ENCODE results near the gene CACNA2D4. TPM values are rescaled to one million over a fixed set of nuclear protein-coding genes. Genes with fewer than 3 reads are reported as not detected.

Gene CACNA2D4
- total RNA-seq, 1 experiment from 2014 or later = 0.03 TPM

- Histone ChIP-seq H3K36me3 (replicated peaks; ENCODE audit: control insufficient read depth, insufficient read depth, low read length) (no peaks in the 10 kb centered on the region), H3K4me3 (ENCODE audit: insufficient read depth, low read depth, low read length) (no peak overlapping the region), H3K27me3 (ENCODE audit: control insufficient read depth, insufficient read depth, low read length) (no peaks in the 10 kb centered on the region)
- peak; percentile 27 for DNase-seq
Measured at GRCh38 chr12:1845886-1846285, 72.6 kb downstream of the CACNA2D4 start.

DNA sequence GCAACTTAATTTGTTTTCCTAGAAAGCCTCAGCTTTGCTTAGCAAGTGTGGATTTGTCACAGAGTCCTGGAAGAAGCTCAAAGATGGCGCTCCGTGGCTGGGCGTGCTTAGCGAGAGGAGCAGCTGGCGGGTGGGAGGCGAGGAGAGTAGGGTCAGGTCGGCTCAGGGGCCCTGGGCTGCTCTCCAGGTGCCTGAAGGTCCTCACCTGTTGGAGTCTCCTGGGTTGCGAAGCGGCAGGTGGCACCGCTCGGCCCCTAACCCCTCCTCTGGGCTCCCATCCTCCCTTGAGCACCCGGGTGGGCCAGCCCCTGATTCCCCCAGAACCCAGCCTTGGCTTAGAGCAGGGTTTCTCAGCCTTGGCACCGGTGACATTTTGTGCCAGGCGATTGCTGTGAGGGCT lies 73.0 kb downstream of the CACNA2D4 start:
- H3K36me3 ChIP-seq (replicated peaks; ENCODE audit: control insufficient read depth, insufficient read depth, low read length) = no peaks in the 10 kb centered on the region
- H3K4me3 ChIP-seq (ENCODE audit: insufficient read depth, low read depth, low read length) = no peak overlapping the region
- peak; percentile 41 for DNase-seq
- no peaks in the 10 kb centered on the region for H3K27me3 ChIP-seq (ENCODE audit: control insufficient read depth, insufficient read depth, low read length)

DNA sequence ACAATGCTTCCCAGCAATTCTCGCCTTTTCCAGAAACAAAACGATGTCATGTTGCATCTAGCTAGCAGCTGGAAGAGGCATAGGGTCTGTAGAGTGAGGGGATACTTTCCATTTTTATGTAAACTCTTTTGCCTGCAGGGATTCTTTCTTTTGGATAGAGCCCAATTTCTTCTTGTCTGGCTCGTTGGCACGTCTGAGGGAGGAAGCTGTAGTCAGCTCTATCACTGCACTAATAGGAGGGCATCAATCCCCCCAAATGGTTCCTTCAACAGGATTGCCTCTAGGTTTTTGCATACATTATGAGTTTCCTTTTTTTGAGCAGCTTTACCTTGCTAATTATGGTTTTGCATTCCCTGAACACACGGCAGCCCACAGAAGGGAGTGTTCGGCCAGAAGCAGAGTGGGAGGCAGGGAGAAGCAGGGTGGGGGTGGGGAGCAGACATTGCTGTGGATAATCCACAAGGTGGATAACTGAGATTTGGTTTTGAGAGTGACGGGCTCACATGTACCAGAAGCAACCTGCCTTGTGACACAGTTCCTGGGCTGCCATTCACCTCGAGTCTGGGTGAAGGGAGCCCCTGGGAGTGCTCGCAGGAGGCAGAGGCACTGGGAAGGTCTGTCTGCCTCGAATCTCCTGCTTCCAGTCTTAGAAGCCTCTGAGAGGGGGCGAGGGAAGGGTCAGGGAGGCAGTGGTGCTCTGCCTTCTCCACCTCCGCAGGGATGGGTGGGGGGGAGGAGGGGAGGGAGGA lies 73.6 kb downstream of the CACNA2D4 start:
- Histone ChIP-seq H3K36me3 (replicated peaks; ENCODE audit: control insufficient read depth, insufficient read depth, low read length) (no peaks in the 10 kb centered on the region), H3K4me3 (ENCODE audit: insufficient read depth, low read depth, low read length) (no peak overlapping the region), H3K27me3 (ENCODE audit: control insufficient read depth, insufficient read depth, low read length) (no peaks in the 10 kb centered on the region)
- peak; percentile 56 for DNase-seq

GRCh38 chr12:1844223-1844622 lies 74.2 kb downstream of the CACNA2D4 start:
- Histone ChIP-seq H3K4me3 (ENCODE audit: insufficient read depth, low read depth, low read length) (no peak overlapping the region), H3K36me3 (replicated peaks; ENCODE audit: control insufficient read depth, insufficient read depth, low read length) (no peaks in the 10 kb centered on the region), H3K27me3 (ENCODE audit: control insufficient read depth, insufficient read depth, low read length) (no peaks in the 10 kb centered on the region)
- peak; percentile 68 for DNase-seq

DNA sequence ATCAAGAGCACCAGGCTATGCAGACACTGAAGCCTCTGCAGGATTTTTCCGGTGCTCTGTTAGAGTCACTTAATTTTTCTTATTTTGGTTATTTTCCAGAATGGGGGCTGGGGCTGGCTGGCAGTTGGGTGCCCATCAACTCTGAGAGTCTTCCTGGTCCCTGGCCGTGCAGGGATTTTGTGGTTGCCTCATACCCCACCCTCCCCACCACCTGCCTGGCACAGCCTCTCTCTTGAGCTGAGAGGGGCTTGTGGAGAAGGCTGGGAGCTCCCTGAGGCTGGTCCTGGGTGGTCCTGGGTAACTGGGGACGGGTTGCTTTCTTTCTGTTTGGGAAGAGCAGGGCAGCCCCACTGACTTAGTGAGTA lies 74.8 kb downstream of the CACNA2D4 start:
- DNase-seq = peak; percentile 47
- no peaks in the 10 kb centered on the region for H3K27me3 ChIP-seq (ENCODE audit: control insufficient read depth, insufficient read depth, low read length)
- H3K36me3 ChIP-seq (replicated peaks; ENCODE audit: control insufficient read depth, insufficient read depth, low read length) = no peaks in the 10 kb centered on the region
- H3K4me3 ChIP-seq (ENCODE audit: insufficient read depth, low read depth, low read length) = no peak overlapping the region

DNA sequence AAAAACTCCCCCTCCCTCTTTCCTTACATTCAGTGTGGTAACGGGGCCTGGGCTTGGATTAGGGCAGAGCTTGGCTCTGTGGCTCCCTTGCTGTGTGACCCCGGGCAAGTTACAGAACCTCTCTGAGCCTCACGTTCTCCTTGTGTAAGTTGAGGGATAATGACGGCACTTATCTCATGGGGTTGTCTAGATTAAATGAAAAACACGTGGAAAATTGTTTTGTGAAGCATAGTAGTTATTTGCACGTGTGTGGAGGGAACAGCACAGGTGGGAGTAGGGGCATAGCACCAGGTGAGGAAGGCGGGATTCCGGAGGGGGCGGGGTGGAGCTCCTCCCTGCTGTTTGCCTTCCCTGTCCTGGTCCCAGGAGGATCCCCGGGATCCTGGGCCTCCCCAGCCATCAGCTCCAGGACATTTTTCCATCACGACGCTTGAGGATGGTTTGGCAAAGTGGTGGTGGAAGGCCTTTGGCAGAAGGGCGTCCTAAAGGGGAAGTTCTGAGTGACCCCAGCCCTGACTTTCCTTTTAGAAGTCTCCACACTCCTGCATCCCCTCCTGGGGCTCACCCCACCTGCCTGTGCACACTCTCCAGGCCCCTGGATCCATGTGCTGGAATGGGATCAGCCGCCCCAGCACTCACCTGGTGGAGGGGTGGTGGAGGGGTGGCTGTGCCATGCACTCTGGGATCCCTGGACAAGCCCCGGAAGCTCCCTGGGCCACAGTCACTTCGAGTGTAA lies 75.4 kb downstream of the CACNA2D4 start:
- Histone ChIP-seq H3K4me3 (ENCODE audit: insufficient read depth, low read depth, low read length) (no peak overlapping the region), H3K36me3 (replicated peaks; ENCODE audit: control insufficient read depth, insufficient read depth, low read length) (no peaks in the 10 kb centered on the region), H3K27me3 (ENCODE audit: control insufficient read depth, insufficient read depth, low read length) (no peaks in the 10 kb centered on the region)
- peak; percentile 73 for DNase-seq

DNA sequence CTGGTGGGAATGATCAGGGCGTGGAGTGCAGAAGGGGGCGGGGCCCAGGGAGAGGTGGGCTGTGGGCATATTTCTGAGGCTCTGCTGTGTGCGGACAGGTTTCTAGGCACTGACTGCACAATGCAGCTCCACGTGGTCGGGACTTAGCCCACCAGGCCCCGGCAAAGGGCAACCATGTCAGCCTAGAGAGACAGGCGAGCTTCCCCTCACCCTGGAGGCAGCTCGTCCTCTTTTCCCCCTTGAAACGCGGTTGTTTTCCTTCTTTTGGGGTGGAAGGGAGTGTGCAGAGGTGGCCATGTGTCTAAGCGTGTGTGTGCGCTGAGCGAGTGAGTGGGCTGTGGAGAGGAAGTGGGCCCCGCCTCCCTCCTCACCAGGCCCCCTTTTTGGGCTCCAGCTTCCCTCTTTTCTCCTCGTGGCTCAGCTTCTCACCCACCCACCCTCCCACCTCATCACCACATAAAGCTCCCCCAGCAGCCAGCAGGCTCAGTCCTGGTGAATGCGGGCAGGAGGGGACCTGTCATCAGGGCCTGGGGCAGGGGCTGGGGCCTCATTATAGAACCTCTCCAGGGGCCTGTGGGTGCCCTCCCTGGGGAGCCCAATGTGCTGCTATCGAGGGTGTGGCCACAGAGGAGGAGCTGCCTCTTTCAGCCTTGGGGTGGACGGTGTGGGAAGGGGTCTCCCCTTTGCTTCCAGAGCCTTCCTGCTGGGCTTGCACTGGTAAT lies 76.1 kb downstream of the CACNA2D4 start:
- Histone ChIP-seq H3K36me3 (replicated peaks; ENCODE audit: control insufficient read depth, insufficient read depth, low read length) (no peaks in the 10 kb centered on the region), H3K27me3 (ENCODE audit: control insufficient read depth, insufficient read depth, low read length) (no peaks in the 10 kb centered on the region), H3K4me3 (ENCODE audit: insufficient read depth, low read depth, low read length) (no peak overlapping the region)
- DNase-seq = peak; percentile 53

- H3K27me3 ChIP-seq (ENCODE audit: control insufficient read depth, insufficient read depth, low read length) = no peaks in the 10 kb centered on the region
- no peaks in the 10 kb centered on the region for H3K36me3 ChIP-seq (replicated peaks; ENCODE audit: control insufficient read depth, insufficient read depth, low read length)
- no peak for DNase-seq
- H3K4me3 ChIP-seq (ENCODE audit: insufficient read depth, low read depth, low read length) = no peak overlapping the region
Measured at GRCh38 chr12:1841586-1842182, 76.8 kb downstream of the CACNA2D4 start.

DNA sequence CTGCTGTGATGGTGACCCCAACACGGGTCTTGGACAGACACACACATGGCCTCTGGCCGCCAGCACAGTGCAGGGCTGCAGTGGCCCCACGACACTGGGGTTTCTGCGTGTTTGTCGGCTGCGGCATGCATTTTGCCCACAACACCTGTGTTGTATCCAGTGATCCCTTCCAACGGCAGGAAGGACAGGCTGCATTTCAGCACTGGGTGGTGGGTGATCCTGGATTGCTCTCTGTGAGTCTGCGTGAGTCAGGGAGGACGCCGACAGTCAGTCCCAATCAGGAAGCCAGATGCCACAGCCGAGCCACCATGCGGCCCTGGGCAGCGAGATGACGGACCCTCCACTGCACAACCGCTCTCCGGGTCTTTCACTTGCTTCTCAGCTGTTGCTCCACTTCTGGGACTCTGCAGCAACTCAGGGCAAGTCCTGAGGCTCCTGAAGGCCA lies 77.4 kb downstream of the CACNA2D4 start:
- Histone ChIP-seq H3K4me3 (ENCODE audit: insufficient read depth, low read depth, low read length) (no peak overlapping the region), H3K36me3 (replicated peaks; ENCODE audit: control insufficient read depth, insufficient read depth, low read length) (no peaks in the 10 kb centered on the region), H3K27me3 (ENCODE audit: control insufficient read depth, insufficient read depth, low read length) (no peaks in the 10 kb centered on the region)
- peak; percentile 46 for DNase-seq

DNA sequence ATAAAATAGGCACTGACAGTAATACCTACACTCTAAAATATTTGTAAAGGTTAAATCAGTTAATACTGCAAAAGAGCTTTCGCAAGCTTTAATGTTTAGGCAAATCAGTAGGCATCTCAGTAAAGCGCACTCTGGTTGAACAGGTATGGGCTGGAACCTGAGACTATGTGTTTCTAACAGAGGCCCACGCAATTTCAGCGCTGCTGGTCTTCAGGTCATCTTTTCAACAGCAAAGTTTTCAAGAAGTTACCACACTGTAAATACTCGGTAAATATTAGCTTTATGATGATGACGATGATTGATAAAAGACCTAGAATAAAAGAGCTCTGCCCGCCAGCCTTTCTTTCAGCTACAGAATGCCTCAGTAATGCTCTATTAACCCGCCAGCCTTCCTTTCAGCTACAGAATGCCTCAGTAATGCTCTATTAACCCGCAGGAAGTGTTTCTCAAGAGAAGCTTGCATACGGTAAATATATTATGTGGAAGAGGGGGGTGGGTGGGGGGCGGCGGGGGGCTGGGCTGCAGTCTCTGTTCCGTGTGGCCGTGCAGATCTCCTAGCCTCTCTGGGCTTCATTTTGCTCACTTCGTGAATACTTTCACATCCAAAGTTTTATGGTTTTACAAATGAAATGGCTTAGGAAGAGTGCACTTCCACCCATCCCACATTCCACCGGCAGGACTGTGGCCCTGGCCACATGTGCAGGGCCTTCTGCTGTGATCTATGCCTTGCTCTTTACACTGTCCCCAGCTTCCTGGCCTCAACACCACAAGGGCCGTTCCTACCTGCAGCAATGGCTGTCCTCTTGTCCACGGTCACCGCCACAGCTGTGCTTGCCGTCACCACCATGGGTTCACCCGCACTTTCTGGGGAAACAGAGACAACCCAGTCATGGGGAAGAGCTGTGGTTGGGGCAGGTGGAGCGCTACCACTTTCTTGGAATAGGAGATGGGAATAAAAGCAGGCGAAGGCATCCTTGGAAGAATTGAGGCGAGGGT lies 78.2 kb downstream of the CACNA2D4 start:
- H3K36me3 ChIP-seq (replicated peaks; ENCODE audit: control insufficient read depth, insufficient read depth, low read length) = no peaks in the 10 kb centered on the region
- H3K27me3 ChIP-seq (ENCODE audit: control insufficient read depth, insufficient read depth, low read length) = no peaks in the 10 kb centered on the region
- no peak overlapping the region for H3K4me3 ChIP-seq (ENCODE audit: insufficient read depth, low read depth, low read length)
- DNase-seq = peak; percentile 44

GRCh38 chr12:1839464-1839863 lies 79.0 kb downstream of the CACNA2D4 start:
- Histone ChIP-seq H3K4me3 (ENCODE audit: insufficient read depth, low read depth, low read length) (no peak overlapping the region), H3K36me3 (replicated peaks; ENCODE audit: control insufficient read depth, insufficient read depth, low read length) (no peaks in the 10 kb centered on the region), H3K27me3 (ENCODE audit: control insufficient read depth, insufficient read depth, low read length) (no peaks in the 10 kb centered on the region)
- peak; percentile 39 for DNase-seq

- no peak for DNase-seq
- H3K27me3 ChIP-seq (ENCODE audit: control insufficient read depth, insufficient read depth, low read length) = no peaks in the 10 kb centered on the region
- no peaks in the 10 kb centered on the region for H3K36me3 ChIP-seq (replicated peaks; ENCODE audit: control insufficient read depth, insufficient read depth, low read length)
- H3K4me3 ChIP-seq (ENCODE audit: insufficient read depth, low read depth, low read length) = no peak overlapping the region
Measured at GRCh38 chr12:1838994-1839365, 79.5 kb downstream of the CACNA2D4 start.

- peak; percentile 48 for DNase-seq
Measured at GRCh38 chr12:1838205-1838993, 80.1 kb downstream of the CACNA2D4 start.

More at GRCh38 chr12:1838205-1838993, 80.1 kb downstream of the CACNA2D4 start:
- Histone ChIP-seq H3K36me3 (replicated peaks; ENCODE audit: control insufficient read depth, insufficient read depth, low read length) (no peaks in the 10 kb centered on the region), H3K4me3 (ENCODE audit: insufficient read depth, low read depth, low read length) (no peak overlapping the region), H3K27me3 (ENCODE audit: control insufficient read depth, insufficient read depth, low read length) (no peaks in the 10 kb centered on the region)

All from H7 (cell line).